MM.1S (cell line): ENCODE measurements around the gene DNM1.

Source experiments
- CTCF ChIP-seq: fragments of 300-600 bp; sonication (generic); IDR thresholded peaks from 2 replicates; pipeline ENCODE4 v1.5.1; 2016; ENCODE audit warnings: antibody characterized with exemption, low read length, mixed read lengths
- EZH2 ChIP-seq: fragments of 300-600 bp; sonication (generic); optimal IDR thresholded peaks from 2 replicates; pipeline ENCODE3; 2017; ENCODE audit warnings: low read depth, mild to moderate bottlenecking, antibody characterized with exemption, low read length, mixed read lengths
- EZH2phosphoT487 ChIP-seq: fragments of 300-600 bp; sonication (generic); IDR thresholded peaks from 2 replicates; pipeline ENCODE4 v1.6.1; 2018; ENCODE audit warnings: antibody characterized with exemption, low read length

GRCh38 chr9:128188209-128188608 lies 15.0 kb upstream of the DNM1 start:
- TF ChIP-seq CTCF: no peak
- TF ChIP-seq EZH2phosphoT487: no peak
- TF ChIP-seq EZH2: no peak
